Esophagus squamous epithelium (tissue), 5 donors: ENCODE data around the gene SCN8A. TPM values are rescaled to one million over a fixed set of nuclear protein-coding genes. Genes with fewer than 3 reads are reported as not detected.

Experiments used
- DNase-seq: peaks from one replicate; lab custom pipeline; 2025; lab: John Stamatoyannopoulos, UW
- H3K27ac ChIP-seq, 4 donors: fragments of 200-600 bp; sonication (generic); one replicate each; pipeline ENCODE4 v1.5.1; 2016 to 2019; ENCODE audit warnings: mild to moderate bottlenecking in 1 of 4
- H3K27me3 ChIP-seq, 4 donors: fragments of 200-600 bp; sonication (generic); 1 replicate in 3 of 4; 2 replicates in 1 of 4; pipeline versions ENCODE4 v1.5.1 to v1.6.0; 2017 to 2021; ENCODE audit warnings: antibody characterized with exemption in 1 of 4
- H3K36me3 ChIP-seq, 3 donors: fragments of 200-600 bp; sonication (generic); one replicate each; pipeline ENCODE4 v1.5.1; 2016 to 2019
- H3K4me1 ChIP-seq, 3 donors: fragments of 200-600 bp; sonication (generic); one replicate each; pipeline ENCODE4 v1.5.1; 2017 to 2019
- H3K4me3 ChIP-seq, 4 donors: fragments of 200-600 bp; sonication (generic); 1 replicate in 3 of 4; 2 replicates in 1 of 4; pipeline ENCODE4 v1.5.1; 2016 to 2019; ENCODE audit warnings: mild to moderate bottlenecking in 2 of 4, moderate library complexity in 1 of 4
- H3K9me3 ChIP-seq, 3 donors: fragments of 200-600 bp; sonication (generic); one replicate each; pipeline ENCODE4 v1.5.1; 2016 to 2019
- CTCF ChIP-seq, 6 experiments: fragments of 450-650 bp in 4 of 6; fragments of 200-600 bp in 2 of 6; sonication (generic) in 2 of 6; IDR thresholded peaks; one replicate each; pipeline ENCODE4 v1.5.1; 2016 to 2019; ENCODE audit warnings: antibody characterized with exemption in 6 of 6, mild to moderate bottlenecking in 4 of 6, moderate library complexity in 4 of 6
- POLR2A ChIP-seq, 4 donors: fragments of 450-650 bp; IDR thresholded peaks; one replicate each; pipeline ENCODE4 v1.6.1; 2017; ENCODE audit warnings: antibody characterized with exemption in 4 of 4, mild to moderate bottlenecking in 4 of 4, moderate library complexity in 3 of 4
- WGBS, 2 donors: methylation state at CpG; one replicate each; pipeline ENCODE4 v1.1.5; 2018; 5-methylcytosine and 5-hydroxymethylcytosine counted together
- intact Hi-C: fragments of 100-400 bp; cut with DNase I; formaldehyde crosslinking; loops from one replicate; pipeline ENCODE4 v1.15.0; 2022
- total RNA-seq, 4 donors: library from RNA; depleted of rRNA; stranded (reverse); fragments of >200 nt; gene quantifications; one replicate each; pipeline ENCODE4 v1.1.0, GENCODE V29; 2016
- donor health status: DM: yes; HTN: yes; CAD: no.

SCN8A gene
- total RNA-seq, 4 donors from 2014 or later: 0.11 to 1.1 (median 0.40) TPM

DNA sequence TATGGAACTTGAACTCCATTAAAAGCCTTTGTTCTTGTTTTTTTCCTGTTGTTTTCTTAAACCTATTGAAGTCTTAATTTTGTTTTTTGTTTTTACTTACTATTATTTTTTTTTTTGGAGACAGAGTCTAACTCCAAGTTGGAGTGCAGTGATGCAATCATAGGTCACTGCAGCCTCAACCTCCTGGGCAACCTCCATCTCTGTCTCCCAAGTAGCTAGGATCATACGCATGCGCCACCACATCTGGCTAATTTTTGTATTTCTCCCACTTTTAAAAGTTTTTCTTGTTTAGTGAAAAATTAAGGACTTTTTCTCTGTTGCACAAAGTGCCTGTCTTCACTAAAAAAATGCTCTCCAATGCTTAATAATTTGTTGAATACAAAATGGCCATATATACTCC is 76.2 kb downstream of the SCN8A start:
- peaks cover 0 to 6% (median 0%) of the 10 kb centered on the region in 4 donors for H3K27me3 ChIP-seq
- H3K4me3 ChIP-seq: no peak overlapping the region
- H3K4me1 ChIP-seq: no peaks in the 10 kb centered on the region
- no peaks in the 10 kb centered on the region for H3K9me3 ChIP-seq
- H3K36me3 ChIP-seq: no peaks in the 10 kb centered on the region
- TF ChIP-seq POLR2A (IDR thresholded peaks at IDR 0.05): no peak
- H3K27ac ChIP-seq: no peak overlapping the region
- DNase-seq: no peak
- WGBS, 2 donors: 95 to 100% methylated on average over 2 of the region's 2 CpGs
- intact Hi-C loops: no loop called here

DNA sequence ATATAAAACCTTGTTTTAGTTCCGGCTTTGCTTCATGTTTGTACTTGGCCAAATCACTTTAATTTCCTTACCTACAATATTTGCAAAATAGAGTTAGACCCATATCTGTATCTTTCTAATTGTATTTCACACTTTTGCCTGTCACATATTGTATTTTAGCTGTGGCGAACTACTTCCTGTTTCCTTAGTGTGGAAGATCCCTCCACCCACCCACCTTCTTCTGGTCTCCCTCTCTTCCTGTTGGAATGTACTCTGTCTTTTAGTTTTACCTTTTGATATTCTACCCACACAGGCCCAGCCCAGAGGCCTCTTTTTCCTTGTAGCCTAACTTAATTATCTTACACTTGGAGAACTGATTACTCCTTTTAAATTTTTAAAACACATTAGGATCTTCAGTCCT is 78.2 kb downstream of the SCN8A start:
- H3K27ac ChIP-seq: no peak overlapping the region
- 73 to 87% methylated on average over 2 of the region's 2 CpGs for WGBS, 2 donors
- TF ChIP-seq CTCF (IDR thresholded peaks at IDR 0.05) (no peak), POLR2A (IDR thresholded peaks at IDR 0.05) (no peak)
- no peak overlapping the region for H3K4me3 ChIP-seq
- no peaks in the 10 kb centered on the region for H3K27me3 ChIP-seq
- intact Hi-C loops: no loop called here
- H3K36me3 ChIP-seq: no peaks in the 10 kb centered on the region
- DNase-seq: no peak
- no peaks in the 10 kb centered on the region for H3K9me3 ChIP-seq
- H3K4me1 ChIP-seq: no peaks in the 10 kb centered on the region

- no peak overlapping the region for H3K4me3 ChIP-seq
- H3K4me1 ChIP-seq: no peaks in the 10 kb centered on the region
- TF ChIP-seq CTCF (IDR thresholded peaks at IDR 0.05) (no peak), POLR2A (IDR thresholded peaks at IDR 0.05) (no peak)
- 83 to 86% methylated on average over 1 of the region's 1 CpG for WGBS, 2 donors
- H3K36me3 ChIP-seq: no peaks in the 10 kb centered on the region
- peaks cover 0 to 1% (median 0%) of the 10 kb centered on the region in 4 donors for H3K27me3 ChIP-seq
- no peaks in the 10 kb centered on the region for H3K9me3 ChIP-seq
- no peak overlapping the region for H3K27ac ChIP-seq
- intact Hi-C loops: no loop called here
- no peak for DNase-seq
Measured at GRCh38 chr12:51669996-51670395, 79.0 kb downstream of the SCN8A start.

GRCh38 chr12:51672334-51672733 is 81.3 kb downstream of the SCN8A start:
- H3K4me3 ChIP-seq: no peak overlapping the region
- H3K27ac ChIP-seq: no peak overlapping the region
- no peaks in the 10 kb centered on the region for H3K36me3 ChIP-seq
- intact Hi-C loops: no loop called here
- TF ChIP-seq POLR2A (IDR thresholded peaks at IDR 0.05) (no peak), CTCF (IDR thresholded peaks at IDR 0.05) (no peak)
- H3K4me1 ChIP-seq: no peaks in the 10 kb centered on the region
- H3K9me3 ChIP-seq: no peaks in the 10 kb centered on the region
- peaks cover 0 to 6% (median 0%) of the 10 kb centered on the region in 4 donors for H3K27me3 ChIP-seq
- 8 to 35% methylated on average over 1 of the region's 1 CpG for WGBS, 2 donors
- no peak for DNase-seq

DNA sequence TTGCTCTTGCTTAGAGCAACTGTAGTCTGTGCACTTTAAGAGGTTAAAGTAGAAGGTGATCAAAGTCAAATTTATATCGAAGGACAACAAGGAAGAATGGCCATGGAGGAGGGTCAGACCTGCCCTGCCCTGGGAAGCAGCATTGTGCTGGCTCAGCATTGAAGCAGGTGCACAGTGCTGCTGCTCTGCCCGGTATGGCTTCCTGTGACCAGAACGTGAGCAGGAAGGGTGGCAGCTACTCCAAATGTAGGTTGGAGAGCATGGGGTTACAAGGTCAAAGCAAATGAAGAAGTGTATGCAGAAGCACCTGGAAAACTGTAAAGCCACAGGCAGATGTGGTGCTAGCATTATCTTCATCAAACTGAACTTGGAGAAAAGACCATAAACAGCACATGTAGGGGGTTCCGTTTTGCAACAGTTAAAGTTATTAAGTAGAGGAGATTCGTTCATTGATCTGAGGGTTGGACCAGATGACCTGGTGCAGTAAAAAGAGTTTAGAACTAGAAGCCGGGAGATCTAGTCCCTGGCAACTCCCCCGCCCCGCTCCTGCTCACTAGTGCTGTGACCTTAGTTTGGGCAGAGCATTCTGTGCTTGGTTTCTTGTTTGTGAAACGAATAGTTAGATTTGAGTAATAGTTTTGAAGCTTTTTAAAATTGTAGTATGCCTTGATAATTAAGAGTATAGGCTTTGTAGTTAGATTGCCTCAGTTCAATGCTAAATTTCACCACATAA is 84.2 kb downstream of the SCN8A start:
- no peaks in the 10 kb centered on the region for H3K36me3 ChIP-seq
- TF ChIP-seq CTCF (IDR thresholded peaks at IDR 0.05) (no peak), POLR2A (IDR thresholded peaks at IDR 0.05) (no peak)
- intact Hi-C loops: no loop called here

More for the DNA sequence above, 84.2 kb downstream of the SCN8A start:
- no peaks in the 10 kb centered on the region for H3K4me1 ChIP-seq
- WGBS, 2 donors: 57 to 58% methylated on average over 9 of the region's 9 CpGs
- peaks cover 0 to 6% (median 0%) of the 10 kb centered on the region in 4 donors for H3K27me3 ChIP-seq
- no peaks in the 10 kb centered on the region for H3K9me3 ChIP-seq
- DNase-seq: no peak
- H3K4me3 ChIP-seq: no peak overlapping the region
- no peak overlapping the region for H3K27ac ChIP-seq
